ENCODE data around the gene CELA2B. TPM values are rescaled to one million over a fixed set of nuclear protein-coding genes. Genes with fewer than 3 reads are reported as not detected.
"Not testable (repeated sequence)": the region's sequence is repeated elsewhere in the genome, so short reads cannot be mapped to it uniquely, and the experiment has no call there.

The CELA2B gene
- total RNA-seq, 6 experiments from 2014 or later, result not detected

GRCh38 chr1:15472587-15472986 lies 3.3 kb upstream of the CELA2B start:
- Histone ChIP-seq H3K27me3 (no peaks in the 10 kb centered on the region), H3K4me3 (no peak overlapping the region), H3K27ac (no peak overlapping the region), H3K36me3 (no peaks in the 10 kb centered on the region), H3K9me3 (no peaks in the 10 kb centered on the region), H3K4me1 (no peaks in the 10 kb centered on the region)
- ATAC-seq (no peak), DNase-seq (no peak)
- intact Hi-C loops (cut with DNase I), result no loop called here
- 66% methylated on average over 6 of the region's 11 CpGs for WGBS (ENCODE audit: insufficient coverage, low coverage, low lambda C conversion rate, missing lambda C conversion rate)
- TF ChIP-seq POLR2A (IDR thresholded peaks at IDR 0.05), result no peak
- TF ChIP-seq CTCF (IDR thresholded peaks at IDR 0.05), result no peak

GRCh38 chr1:15476927-15477326 lies 1.0 kb downstream of the CELA2B start:
- no peaks in the 10 kb centered on the region for H3K27me3 ChIP-seq
- H3K27ac ChIP-seq, result no peak overlapping the region
- TF ChIP-seq POLR2A (IDR thresholded peaks at IDR 0.05) (no peak), CTCF (IDR thresholded peaks at IDR 0.05) (no peak)
- ATAC-seq (no peak), DNase-seq (no peak)
- no peaks in the 10 kb centered on the region for H3K36me3 ChIP-seq
- WGBS (ENCODE audit: insufficient coverage, low coverage, low lambda C conversion rate, missing lambda C conversion rate), result 75% methylated on average over 2 of the region's 3 CpGs
- no peaks in the 10 kb centered on the region for H3K9me3 ChIP-seq
- H3K4me3 ChIP-seq, result no peak overlapping the region
- intact Hi-C loops (cut with DNase I), result no loop called here
- H3K4me1 ChIP-seq, result no peaks in the 10 kb centered on the region

- no peak overlapping the region for H3K27ac ChIP-seq
- TF ChIP-seq CTCF (IDR thresholded peaks at IDR 0.05) (no peak), POLR2A (IDR thresholded peaks at IDR 0.05) (no peak)
- no peaks in the 10 kb centered on the region for H3K36me3 ChIP-seq
- no peaks in the 10 kb centered on the region for H3K9me3 ChIP-seq
- no peaks in the 10 kb centered on the region for H3K4me1 ChIP-seq
- no peak for DNase-seq
- no peak overlapping the region for H3K4me3 ChIP-seq
- H3K27me3 ChIP-seq, result no peaks in the 10 kb centered on the region
- ATAC-seq, result no peak
- WGBS (ENCODE audit: insufficient coverage, low coverage, low lambda C conversion rate, missing lambda C conversion rate), result 93% methylated on average over 5 of the region's 5 CpGs
- intact Hi-C loops (cut with DNase I), result no loop called here
Observed at GRCh38 chr1:15477646-15478212, 1.8 kb downstream of the CELA2B start.

- no peaks in the 10 kb centered on the region for H3K4me1 ChIP-seq
- intact Hi-C loops (cut with DNase I), result no loop called here
- DNase-seq, result no peak
- no peak overlapping the region for H3K27ac ChIP-seq
- H3K36me3 ChIP-seq, result no peaks in the 10 kb centered on the region
- H3K9me3 ChIP-seq, result no peaks in the 10 kb centered on the region
- ATAC-seq, result no peak
- H3K27me3 ChIP-seq, result no peaks in the 10 kb centered on the region
- H3K4me3 ChIP-seq, result no peak overlapping the region
- WGBS (ENCODE audit: insufficient coverage, low coverage, low lambda C conversion rate, missing lambda C conversion rate), result 88% methylated on average over 8 of the region's 11 CpGs
- TF ChIP-seq CTCF (IDR thresholded peaks at IDR 0.05), result no peak
- TF ChIP-seq POLR2A (IDR thresholded peaks at IDR 0.05), result no peak
Observed at GRCh38 chr1:15479654-15480347, 3.9 kb downstream of the CELA2B start.

- H3K9me3 ChIP-seq; H3K36me3 ChIP-seq; ATAC-seq; H3K27me3 ChIP-seq; DNase-seq; H3K27ac ChIP-seq; H3K4me3 ChIP-seq; intact Hi-C loops (cut with DNase I); H3K4me1 ChIP-seq: not testable (repeated sequence)
- 85% methylated on average over 4 of the region's 6 CpGs for WGBS (ENCODE audit: insufficient coverage, low coverage, low lambda C conversion rate, missing lambda C conversion rate)
Observed at GRCh38 chr1:15482455-15482854, 6.6 kb downstream of the CELA2B start.

- WGBS (ENCODE audit: insufficient coverage, low coverage, low lambda C conversion rate, missing lambda C conversion rate), result 100% methylated on average over 4 of the region's 16 CpGs
- DNase-seq, ATAC-seq: not testable (repeated sequence)
Observed at GRCh38 chr1:15482983-15483543, 7.2 kb downstream of the CELA2B start.

More at GRCh38 chr1:15482983-15483543, 7.2 kb downstream of the CELA2B start:
- H3K27me3 ChIP-seq; H3K27ac ChIP-seq; H3K4me1 ChIP-seq; H3K4me3 ChIP-seq; H3K36me3 ChIP-seq; intact Hi-C loops (cut with DNase I); H3K9me3 ChIP-seq: not testable (repeated sequence)

Data from right lobe of liver (tissue), 6 donors.